Liver (tissue), 9 donors: ENCODE results near the gene LRRTM4. TPM values are rescaled to one million over a fixed set of nuclear protein-coding genes. Genes with fewer than 3 reads are reported as not detected.
"Not testable (repeated sequence)": the region's sequence is repeated elsewhere in the genome, so short reads cannot be mapped to it uniquely, and the experiment has no call there.

ENCODE experiments used
- DNase-seq: peaks from one replicate; pipeline ENCODE4 v3.0.0-alpha.2; 2017; ENCODE audit warnings: low spot score
- H3K27ac ChIP-seq, 2 donors: one replicate each; pipeline ENCODE4 v1.7.0; 2013; ENCODE audit warnings: inconsistent platforms in 2 of 2, low read length in 2 of 2, control low read depth in 1 of 2, low read depth in 1 of 2, mild to moderate bottlenecking in 1 of 2
- H3K27me3 ChIP-seq, 4 donors: one replicate each; pipeline versions ENCODE4 v1.6.1 to v1.7.0; 2013; ENCODE audit warnings: low read length in 3 of 4, inconsistent platforms in 1 of 4, mild to moderate bottlenecking in 1 of 4, moderate library complexity in 1 of 4; ENCODE audit not compliant: control insufficient read depth in 4 of 4, insufficient read depth in 4 of 4
- H3K36me3 ChIP-seq, 4 donors: one replicate each; pipeline versions ENCODE4 v1.6.1 to v1.7.0; 2013; ENCODE audit warnings: low read length in 3 of 4, mild to moderate bottlenecking in 3 of 4, low read depth in 1 of 4, moderate library complexity in 1 of 4; ENCODE audit not compliant: control insufficient read depth in 4 of 4, insufficient read depth in 3 of 4
- H3K4me1 ChIP-seq, 4 donors: one replicate each; pipeline versions ENCODE4 v1.6.1 to v1.7.0; 2013; ENCODE audit warnings: low read length in 3 of 4, mild to moderate bottlenecking in 3 of 4, moderate library complexity in 1 of 4; ENCODE audit not compliant: control insufficient read depth in 4 of 4, insufficient read depth in 4 of 4
- H3K4me3 ChIP-seq, 3 donors: one replicate each; pipeline versions ENCODE4 v1.6.1 to v1.7.0; 2013; ENCODE audit warnings: low read length in 3 of 3, control low read depth in 1 of 3, low read depth in 1 of 3, mild to moderate bottlenecking in 1 of 3
- H3K9ac ChIP-seq, 2 donors: one replicate each; pipeline ENCODE4 v1.7.0; 2013; ENCODE audit warnings: low read length in 2 of 2, mild to moderate bottlenecking in 2 of 2, moderate library complexity in 2 of 2, control low read depth in 1 of 2, low read depth in 1 of 2
- H3K9me3 ChIP-seq, 4 donors: one replicate each; pipeline versions ENCODE4 v1.6.1 to v1.7.0; 2013; ENCODE audit warnings: low read length in 3 of 4; ENCODE audit not compliant: control insufficient read depth in 4 of 4
- EGR1 ChIP-seq, 2 donors: IDR thresholded peaks; 2 replicates each; pipeline ENCODE4 v1.6.1; 2016 to 2018; ENCODE audit warnings: antibody characterized with exemption in 2 of 2, low read depth in 2 of 2
- FOXA2 ChIP-seq: IDR thresholded peaks from 2 replicates; pipeline ENCODE4 v1.6.1; 2016; ENCODE audit warnings: antibody characterized with exemption
- GABPA ChIP-seq, 2 donors: IDR thresholded peaks in 1 of 2; conservative IDR thresholded peaks in 1 of 2; 2 replicates each; pipeline ENCODE4 v1.6.1; 2016; ENCODE audit warnings: antibody characterized with exemption in 2 of 2, mild to moderate bottlenecking in 1 of 2, moderate library complexity in 1 of 2
- HNF4A ChIP-seq, 2 donors: conservative IDR thresholded peaks; 2 replicates each; pipeline ENCODE4 v1.6.1; 2016; ENCODE audit warnings: antibody characterized with exemption in 2 of 2, mild to moderate bottlenecking in 2 of 2
- MAX ChIP-seq: IDR thresholded peaks from 2 replicates; pipeline ENCODE4 v1.6.1; 2016; ENCODE audit warnings: antibody characterized with exemption
- NR2F2 ChIP-seq: IDR thresholded peaks from 2 replicates; pipeline ENCODE4 v1.6.1; 2016; ENCODE audit warnings: antibody characterized with exemption
- RAD21 ChIP-seq, 2 donors: IDR thresholded peaks; 2 replicates each; pipeline ENCODE4 v1.6.1; 2016; ENCODE audit warnings: antibody characterized with exemption in 2 of 2, mild to moderate bottlenecking in 2 of 2
- REST ChIP-seq: IDR thresholded peaks from 2 replicates; pipeline ENCODE4 v1.6.1; 2016; ENCODE audit warnings: antibody characterized with exemption, mild to moderate bottlenecking
- RXRA ChIP-seq, 2 donors: IDR thresholded peaks; 2 replicates each; pipeline ENCODE4 v1.6.1; 2017 to 2018; ENCODE audit warnings: antibody characterized with exemption in 2 of 2, mild to moderate bottlenecking in 1 of 2
- SP1 ChIP-seq: IDR thresholded peaks from 2 replicates; pipeline ENCODE4 v1.6.1; 2018; ENCODE audit warnings: antibody characterized with exemption, mild to moderate bottlenecking
- ZBTB33 ChIP-seq: IDR thresholded peaks from 2 replicates; pipeline ENCODE4 v1.6.1; 2016; ENCODE audit warnings: antibody characterized with exemption
- WGBS: extraction: QIAGEN DNeasy Blood & Tissue Kit; methylation state at CpG from one replicate; pipeline ENCODE4 v1.1.7; 2013; 5-methylcytosine and 5-hydroxymethylcytosine counted together
- polyA plus RNA-seq, 2 donors: library from polyadenylated mRNA; stranded (reverse) in 1 of 2; unstranded in 1 of 2; fragments of 200-250 nt in 1 of 2; fragments of >200 nt in 1 of 2; fragmentation: Nextera tagmentation in 1 of 2; extraction: Ambion mirVana in 1 of 2; gene quantifications; one replicate each; pipeline versions ENCODE4 v1.2.1 to v1.2.3, GENCODE V29; 2013 to 2015
- total RNA-seq, 2 donors: library from RNA; depleted of rRNA; stranded (reverse); fragments of >200 nt; gene quantifications; one replicate each; pipeline ENCODE4 v1.2.3, GENCODE V29; 2014
- TF ChIP-seq, protein P1 (sequence below): fragments of 150-350 bp; IDR thresholded peaks from 2 replicates; pipeline ENCODE4 v1.5.1; 2017; ENCODE audit warnings: improper control_type of control experiment, low read depth, low read length; ENCODE audit not compliant: missing input control
- donor health status: healthy.
- donor health status: healthy.
- donor health status: healthy.
- donor health status: healthy.
- donor health status: healthy.

Gene LRRTM4
- total and polyA plus RNA-seq, 4 donors, result 0.06 to 0.09 (median 0.08) TPM; not detected in 1

GRCh38 chr2:77147153-77147552 lies 375.0 kb downstream of the LRRTM4 start (continued):
- no peak for TF ChIP-seq FOXA2
- no peak for TF ChIP-seq EGR1 (IDR thresholded peaks at IDR 0.05; ENCODE audit: low read depth in 2 of 2)
- no peak for TF ChIP-seq HNF4A (conservative IDR thresholded peaks at IDR 0.05)
- no peak for TF ChIP-seq MAX
- TF ChIP-seq ZBTB33, result no peak
- TF ChIP-seq RAD21 (IDR thresholded peaks at IDR 0.05), result no peak

DNA sequence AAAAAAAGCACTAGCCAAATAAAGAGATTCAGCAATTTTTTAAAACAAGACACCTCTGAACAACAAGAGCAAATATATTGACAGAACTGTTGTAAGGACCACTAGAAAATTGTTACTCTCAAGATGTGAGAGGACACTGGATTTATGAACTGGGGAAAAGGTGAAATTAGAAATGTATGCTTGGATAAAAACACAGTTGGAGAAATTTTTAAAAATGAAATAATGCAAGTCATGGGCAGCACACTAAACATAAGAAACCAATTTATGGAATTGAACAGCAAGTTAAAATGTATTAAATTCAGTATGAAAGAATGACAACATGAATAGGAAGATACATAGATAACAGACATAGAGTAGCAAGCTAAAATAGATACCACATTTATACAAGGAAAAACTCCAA lies 377.4 kb downstream of the LRRTM4 start:
- Histone ChIP-seq H3K4me3 (no peak overlapping the region), H3K9ac (no peak overlapping the region), H3K27me3 (no peaks in the 10 kb centered on the region), H3K36me3 (no peaks in the 10 kb centered on the region), H3K9me3 (peaks cover 0 to 5% (median 3%) of the 10 kb centered on the region in 4 donors), H3K27ac (no peak overlapping the region), H3K4me1 (no peaks in the 10 kb centered on the region)
- no peak for DNase-seq
- TF ChIP-seq REST (no peak), RXRA (IDR thresholded peaks at IDR 0.05) (no peak), RAD21 (IDR thresholded peaks at IDR 0.05) (no peak), GABPA (IDR thresholded peaks at IDR 0.05 in 1 of 2, conservative IDR thresholded peaks at IDR 0.05 in 1 of 2) (no peak)

- 86% methylated on average over 3 of the region's 3 CpGs for WGBS
- TF ChIP-seq NR2F2 (no peak), GABPA (IDR thresholded peaks at IDR 0.05 in 1 of 2, conservative IDR thresholded peaks at IDR 0.05 in 1 of 2) (no peak), RXRA (IDR thresholded peaks at IDR 0.05) (no peak), SP1 (no peak), EGR1 (IDR thresholded peaks at IDR 0.05; ENCODE audit: low read depth in 2 of 2) (no peak)
- TF ChIP-seq, protein P1, sequence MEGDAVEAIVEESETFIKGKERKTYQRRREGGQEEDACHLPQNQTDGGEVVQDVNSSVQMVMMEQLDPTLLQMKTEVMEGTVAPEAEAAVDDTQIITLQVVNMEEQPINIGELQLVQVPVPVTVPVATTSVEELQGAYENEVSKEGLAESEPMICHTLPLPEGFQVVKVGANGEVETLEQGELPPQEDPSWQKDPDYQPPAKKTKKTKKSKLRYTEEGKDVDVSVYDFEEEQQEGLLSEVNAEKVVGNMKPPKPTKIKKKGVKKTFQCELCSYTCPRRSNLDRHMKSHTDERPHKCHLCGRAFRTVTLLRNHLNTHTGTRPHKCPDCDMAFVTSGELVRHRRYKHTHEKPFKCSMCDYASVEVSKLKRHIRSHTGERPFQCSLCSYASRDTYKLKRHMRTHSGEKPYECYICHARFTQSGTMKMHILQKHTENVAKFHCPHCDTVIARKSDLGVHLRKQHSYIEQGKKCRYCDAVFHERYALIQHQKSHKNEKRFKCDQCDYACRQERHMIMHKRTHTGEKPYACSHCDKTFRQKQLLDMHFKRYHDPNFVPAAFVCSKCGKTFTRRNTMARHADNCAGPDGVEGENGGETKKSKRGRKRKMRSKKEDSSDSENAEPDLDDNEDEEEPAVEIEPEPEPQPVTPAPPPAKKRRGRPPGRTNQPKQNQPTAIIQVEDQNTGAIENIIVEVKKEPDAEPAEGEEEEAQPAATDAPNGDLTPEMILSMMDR, result no peak
- H3K9ac ChIP-seq, result no peak overlapping the region
- H3K9me3 ChIP-seq, result no peaks in the 10 kb centered on the region
- no peaks in the 10 kb centered on the region for H3K4me1 ChIP-seq
- H3K27ac ChIP-seq, result no peak overlapping the region
- no peaks in the 10 kb centered on the region for H3K36me3 ChIP-seq
- no peaks in the 10 kb centered on the region for H3K27me3 ChIP-seq
- DNase-seq, result no peak
- no peak overlapping the region for H3K4me3 ChIP-seq
Measured at GRCh38 chr2:77142141-77142540, 380.0 kb downstream of the LRRTM4 start.

- not testable (repeated sequence) for H3K9ac ChIP-seq, H3K27me3 ChIP-seq, H3K27ac ChIP-seq, H3K4me1 ChIP-seq, DNase-seq, H3K4me3 ChIP-seq, H3K9me3 ChIP-seq, H3K36me3 ChIP-seq
- WGBS, result 89% methylated on average over 8 of the region's 8 CpGs
Measured at GRCh38 chr2:77128479-77128878, 393.7 kb downstream of the LRRTM4 start.
